Measurements from ENCODE around the gene CALML6.

The CALML6 gene

GRCh38 chr1:1946540-1946939, 31.5 kb downstream of the CALML6 start:
- no peak for DNase-seq

- DNase-seq: peak; percentile 79
Observed at GRCh38 chr1:1947493-1947892, 32.4 kb downstream of the CALML6 start.

GRCh38 chr1:1948783-1949182, 33.7 kb downstream of the CALML6 start:
- DNase-seq: no peak

GRCh38 chr1:1950940-1951339, 35.9 kb downstream of the CALML6 start:
- DNase-seq: no peak

- no peak for DNase-seq
Observed at GRCh38 chr1:1954015-1954414, 39.0 kb downstream of the CALML6 start.

GRCh38 chr1:1954831-1955441, 39.9 kb downstream of the CALML6 start:
- no peak for DNase-seq

- DNase-seq: no peak
Observed at GRCh38 chr1:1955621-1956094, 40.6 kb downstream of the CALML6 start.

GRCh38 chr1:1956101-1956500, 41.0 kb downstream of the CALML6 start:
- DNase-seq: no peak

- no peak for DNase-seq
Observed at GRCh38 chr1:1956586-1957532, 41.8 kb downstream of the CALML6 start.

- no peak for DNase-seq
Observed at GRCh38 chr1:1957533-1957961, 42.5 kb downstream of the CALML6 start.

- DNase-seq: no peak
Observed at GRCh38 chr1:1958071-1958541, 43.0 kb downstream of the CALML6 start.

- DNase-seq: no peak
Observed at GRCh38 chr1:1959459-1959839, 44.4 kb downstream of the CALML6 start.

- peak; percentile 91 for DNase-seq
Observed at GRCh38 chr1:1959840-1960479, 44.9 kb downstream of the CALML6 start.

GRCh38 chr1:1960480-1961196, 45.6 kb downstream of the CALML6 start:
- no peak for DNase-seq

GRCh38 chr1:1962752-1963151, 47.7 kb downstream of the CALML6 start:
- no peak for DNase-seq

GRCh38 chr1:1963570-1963969, 48.5 kb downstream of the CALML6 start:
- DNase-seq: no peak

GRCh38 chr1:1964811-1965210, 49.8 kb downstream of the CALML6 start:
- DNase-seq: no peak

GRCh38 chr1:1965546-1965945, 50.5 kb downstream of the CALML6 start:
- no peak for DNase-seq

- no peak for DNase-seq
Observed at GRCh38 chr1:1966071-1966740, 51.1 kb downstream of the CALML6 start.
